Measurements from ENCODE around the gene ZNF814.

- no peak for TF ChIP-seq POLR2AphosphoS5 (IDR thresholded peaks at IDR 0.05)
- TF ChIP-seq POLR2A (IDR thresholded peaks at IDR 0.05; ENCODE audit: low read depth) = no peak
- TF ChIP-seq CTCF (IDR thresholded peaks at IDR 0.05) = no peak
- no peak for TF ChIP-seq EP300 (IDR thresholded peaks at IDR 0.05)
Observed at GRCh38 chr19:57817976-57818375, 70.9 kb downstream of the ZNF814 start.
